ENCODE results near the gene B3GNT3.
A peak's percentile ranks its signal among the peaks of the same experiment; 100 is the strongest.

The B3GNT3 gene

GRCh38 chr19:17794731-17795494 lies at the start of gene B3GNT3:
Gene B3GNT3, plus strand, starts transcription at chr19:17795138. Its CDS starts 12,670 bp downstream, at chr19:17807808.
- H3K27ac ChIP-seq, result peak within 1 kb of the TSS; percentile 91
- DNase-seq (ENCODE audit: low read depth, low spot score), result no peak

- peak; percentile 51 for DNase-seq (ENCODE audit: low read depth, low spot score)
- H3K27ac ChIP-seq, result no peak overlapping the region
Observed at GRCh38 chr19:17747205-17748098, 47.5 kb upstream of the B3GNT3 start.

- H3K27ac ChIP-seq, result no peak overlapping the region
- no peak for DNase-seq (ENCODE audit: low read depth, low spot score)
Observed at GRCh38 chr19:17748884-17749638, 45.9 kb upstream of the B3GNT3 start.

- no peak for DNase-seq (ENCODE audit: low read depth, low spot score)
- H3K27ac ChIP-seq, result no peak overlapping the region
Observed at GRCh38 chr19:17749912-17750317, 45.0 kb upstream of the B3GNT3 start.

- no peak within 1 kb of the TSS for H3K27ac ChIP-seq
- DNase-seq (ENCODE audit: low read depth, low spot score), result no peak
Observed at GRCh38 chr19:17751103-17751911, 43.6 kb upstream of the B3GNT3 start, which contains the start of gene FCHO1. Gene FCHO1, plus strand, starts transcription at chr19:17751477. Its CDS starts 3,688 bp downstream, at chr19:17755165.

- DNase-seq (ENCODE audit: low read depth, low spot score), result no peak
- H3K27ac ChIP-seq, result no peak overlapping the region
Observed at GRCh38 chr19:17751912-17752273, 43.0 kb upstream of the B3GNT3 start.

GRCh38 chr19:17752865-17753639 lies 41.9 kb upstream of the B3GNT3 start:
- H3K27ac ChIP-seq, result no peak overlapping the region
- no peak for DNase-seq (ENCODE audit: low read depth, low spot score)

- no peak overlapping the region for H3K27ac ChIP-seq
- DNase-seq (ENCODE audit: low read depth, low spot score), result no peak
Observed at GRCh38 chr19:17753976-17754375, 41.0 kb upstream of the B3GNT3 start.

- no peak overlapping the region for H3K27ac ChIP-seq
- no peak for DNase-seq (ENCODE audit: low read depth, low spot score)
Observed at GRCh38 chr19:17754634-17755442, 40.1 kb upstream of the B3GNT3 start.

- DNase-seq (ENCODE audit: low read depth, low spot score), result no peak
- H3K27ac ChIP-seq, result no peak overlapping the region
Observed at GRCh38 chr19:17755443-17755890, 39.5 kb upstream of the B3GNT3 start.

- no peak overlapping the region for H3K27ac ChIP-seq
- no peak for DNase-seq (ENCODE audit: low read depth, low spot score)
Observed at GRCh38 chr19:17755977-17756670, 38.8 kb upstream of the B3GNT3 start.

GRCh38 chr19:17757125-17757524 lies 37.8 kb upstream of the B3GNT3 start:
- no peak for DNase-seq (ENCODE audit: low read depth, low spot score)
- no peak overlapping the region for H3K27ac ChIP-seq

- no peak overlapping the region for H3K27ac ChIP-seq
- DNase-seq (ENCODE audit: low read depth, low spot score), result no peak
Observed at GRCh38 chr19:17758515-17758914, 36.4 kb upstream of the B3GNT3 start.

GRCh38 chr19:17761148-17761547 lies 33.8 kb upstream of the B3GNT3 start:
- H3K27ac ChIP-seq, result no peak overlapping the region
- no peak for DNase-seq (ENCODE audit: low read depth, low spot score)

GRCh38 chr19:17762505-17763229 lies 32.3 kb upstream of the B3GNT3 start:
- no peak overlapping the region for H3K27ac ChIP-seq
- DNase-seq (ENCODE audit: low read depth, low spot score), result no peak

GRCh38 chr19:17764348-17764747 lies 30.6 kb upstream of the B3GNT3 start:
- no peak overlapping the region for H3K27ac ChIP-seq
- no peak for DNase-seq (ENCODE audit: low read depth, low spot score)

- no peak for DNase-seq (ENCODE audit: low read depth, low spot score)
- peak overlapping the region; percentile 33 for H3K27ac ChIP-seq
Observed at GRCh38 chr19:17765069-17765618, 29.8 kb upstream of the B3GNT3 start.
